K562 (cell line): ENCODE measurements around the gene IFI30. TPM values are rescaled to one million over a fixed set of nuclear protein-coding genes. Genes with fewer than 3 reads are reported as not detected.

ENCODE experiments used
- DIDO1 ChIP-seq: fragments of 450-650 bp; IDR thresholded peaks from 2 replicates; pipeline ENCODE4 v1.6.1; 2016; ENCODE audit warnings: low read depth, missing biosample characterization, missing genetic modification characterization
- EP300 ChIP-seq: IDR thresholded peaks from 2 replicates; pipeline ENCODE4 v1.6.1; 2012; ENCODE audit warnings: low read length, improper control_type of control experiment
- ESRRB ChIP-seq: fragments of 250-450 bp; sonication (Bioruptor Pico); IDR thresholded peaks from 2 replicates; pipeline ENCODE4 v1.5.0; 2020; ENCODE audit warnings: mild to moderate bottlenecking, moderate library complexity, borderline replicate concordance
- JUND ChIP-seq, 2 experiments: IDR thresholded peaks; 2 replicates in 1 of 2; 3 replicates in 1 of 2; pipeline ENCODE4 v1.6.1; 2011; ENCODE audit warnings: borderline replicate concordance in 2 of 2, low read depth in 2 of 2, low read length in 2 of 2, improper control_type of control experiment in 1 of 2, missing biosample characterization in 1 of 2, missing genetic modification characterization in 1 of 2, missing genetic modification reagents in 1 of 2
- MTA3 ChIP-seq: fragments of 450-650 bp; formaldehyde crosslinking; IDR thresholded peaks from 2 replicates; pipeline ENCODE4 v1.6.1; 2017; ENCODE audit warnings: mild to moderate bottlenecking, borderline replicate concordance
- NRF1 ChIP-seq, 2 experiments: fragments of 450-650 bp; IDR thresholded peaks in 1 of 2; conservative IDR thresholded peaks in 1 of 2; 2 replicates each; pipeline ENCODE4 v1.6.1; 2014; ENCODE audit warnings: mild to moderate bottlenecking in 2 of 2
- RAD51 ChIP-seq: fragments of 450-650 bp; IDR thresholded peaks from 2 replicates; pipeline ENCODE4 v1.7.1; 2016; ENCODE audit warnings: low read depth, mild to moderate bottlenecking, borderline replicate concordance
- RBFOX2 ChIP-seq: fragments of 200-400 bp; formaldehyde crosslinking; IDR thresholded peaks from 2 replicates; pipeline ENCODE4 v1.6.1; 2017; ENCODE audit warnings: low read depth, mild to moderate bottlenecking, low read length, moderate library complexity
- TRIM24 ChIP-seq, 2 experiments: fragments of 450-650 bp; IDR thresholded peaks; 2 replicates each; pipeline ENCODE4 v1.6.1; 2016
- XRCC3 ChIP-seq: fragments of 450-650 bp; IDR thresholded peaks from 2 replicates; pipeline ENCODE4 v1.6.1; 2017; ENCODE audit warnings: mild to moderate bottlenecking, moderate library complexity
- ZNF316 ChIP-seq: fragments of 450-650 bp; IDR thresholded peaks from 2 replicates; pipeline ENCODE4 v1.6.1; 2016
- ZNF77 ChIP-seq: fragments of 250-450 bp; sonication (Bioruptor Pico); IDR thresholded peaks from 2 replicates; pipeline ENCODE4 v1.5.0; 2020
- polyA plus RNA-seq, 8 experiments: library from polyadenylated mRNA; depleted of rRNA in 4 of 8; stranded (reverse) in 5 of 8; unstranded in 3 of 8; fragments of >200 nt; fragmentation: Nextera tagmentation in 2 of 8; fragmentation: Illumina TruSeq in 1 of 8; extraction: Ambion mirVana in 2 of 8; extraction: Trizol in 1 of 8; gene quantifications; 2 replicates each; pipeline versions ENCODE4 v1.2.1 to v1.2.3, GENCODE V29; 2011 to 2014; ENCODE audit warnings: inconsistent platforms in 1 of 8, missing spikeins in 1 of 8
- total RNA-seq, 7 experiments: library from RNA; depleted of rRNA in 6 of 7; stranded (reverse); fragments of >200 nt in 6 of 7; fragmentation: Illumina TruSeq in 2 of 7; extraction: Trizol in 2 of 7; gene quantifications; 2 replicates each; pipeline versions ENCODE4 v1.2.1 to v1.2.3, GENCODE V29; 2011 to 2021; ENCODE audit warnings: low replicate concordance in 1 of 7
- TF ChIP-seq, protein P1 (sequence below): fragments of 450-650 bp; IDR thresholded peaks from 2 replicates; pipeline ENCODE4 v1.6.1; 2016; ENCODE audit warnings: antibody characterized with exemption
- TF ChIP-seq, protein P2 (sequence below): fragments of 450-650 bp; conservative IDR thresholded peaks from 2 replicates; pipeline ENCODE4 v1.6.1; 2016; ENCODE audit warnings: missing genetic modification characterization, low read depth, mild to moderate bottlenecking, control low read depth, missing compliant biosample characterization
- TF ChIP-seq, protein P3 (sequence below): fragments of 450-650 bp; IDR thresholded peaks from 2 replicates; pipeline ENCODE4 v1.6.1; 2017; ENCODE audit warnings: antibody characterized with exemption, mild to moderate bottlenecking
- TF ChIP-seq, protein P4 (sequence below): fragments of 450-650 bp; conservative IDR thresholded peaks from 2 replicates; pipeline ENCODE4 v1.6.1; 2016; ENCODE audit warnings: missing genetic modification characterization, low read depth, mild to moderate bottlenecking, missing compliant biosample characterization, moderate library complexity

The IFI30 gene
- total and polyA plus RNA-seq, 9 of the 15 experiments (the other 6 are each of a cell fraction or from before 2014, with no cell fraction given) = 63.7 to 430 (median 109) TPM

DNA sequence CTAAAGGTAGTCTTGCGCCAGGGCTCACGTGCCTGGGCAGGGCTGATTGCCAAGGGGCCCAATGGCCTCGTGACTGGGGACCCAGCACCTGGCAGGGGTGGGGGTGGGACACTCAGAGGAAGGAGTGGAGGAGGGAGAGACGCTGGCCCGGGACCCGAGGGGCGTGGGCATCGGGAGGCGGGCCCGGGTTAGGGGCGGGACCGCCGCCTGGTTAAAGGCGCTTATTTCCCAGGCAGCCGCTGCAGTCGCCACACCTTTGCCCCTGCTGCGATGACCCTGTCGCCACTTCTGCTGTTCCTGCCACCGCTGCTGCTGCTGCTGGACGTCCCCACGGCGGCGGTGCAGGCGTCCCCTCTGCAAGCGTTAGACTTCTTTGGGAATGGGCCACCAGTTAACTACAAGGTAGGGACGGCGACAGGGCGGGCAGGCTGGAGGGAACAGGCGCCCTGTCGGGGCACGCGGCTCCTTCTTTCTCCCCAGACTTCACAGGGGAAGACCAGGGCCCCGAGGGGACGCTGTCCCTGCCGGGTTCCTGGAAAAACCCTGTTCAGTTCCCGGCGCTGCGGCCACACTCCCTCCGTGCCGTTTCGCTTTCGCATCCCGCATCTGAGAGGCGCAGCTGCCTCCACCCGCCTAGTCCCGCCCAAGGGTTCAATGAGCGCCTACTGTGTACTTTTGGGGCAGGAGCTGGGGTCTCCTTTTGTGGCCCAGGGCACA is at the start of gene IFI30 (continued):
- TF ChIP-seq, protein P1, sequence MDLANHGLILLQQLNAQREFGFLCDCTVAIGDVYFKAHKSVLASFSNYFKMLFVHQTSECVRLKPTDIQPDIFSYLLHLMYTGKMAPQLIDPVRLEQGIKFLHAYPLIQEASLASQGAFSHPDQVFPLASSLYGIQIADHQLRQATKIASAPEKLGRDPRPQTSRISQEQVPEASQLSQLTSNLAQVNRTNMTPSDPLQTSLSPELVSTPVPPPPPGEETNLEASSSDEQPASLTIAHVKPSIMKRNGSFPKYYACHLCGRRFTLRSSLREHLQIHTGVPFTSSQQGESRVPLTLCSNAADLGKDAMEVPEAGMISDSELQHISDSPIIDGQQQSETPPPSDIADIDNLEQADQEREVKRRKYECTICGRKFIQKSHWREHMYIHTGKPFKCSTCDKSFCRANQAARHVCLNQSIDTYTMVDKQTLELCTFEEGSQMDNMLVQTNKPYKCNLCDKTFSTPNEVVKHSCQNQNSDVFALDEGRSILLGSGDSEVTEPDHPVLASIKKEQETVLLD = 0 out of 2 replicates have a peak, but pooled peaks have one; percentile 54
- TF ChIP-seq ZNF77 (CRISPR knock-in tag) = no peak
- TF ChIP-seq RAD51 = peak; percentile 51; the same call in 1 of the 2 replicates
- peak; percentile 18 to 34; a peak in 1 of 4 replicates for TF ChIP-seq NRF1 (conservative IDR thresholded peaks at IDR 0.05 in 1 of 2, IDR thresholded peaks at IDR 0.05 in 1 of 2)
- no peak for TF ChIP-seq XRCC3
- peak; percentile 92 for TF ChIP-seq RBFOX2
- TF ChIP-seq TRIM24 (IDR thresholded peaks at IDR 0.05) = 0 out of 4 replicates have a peak, but pooled peaks of 1 of the 2 experiments have one; percentile 28
- TF ChIP-seq ESRRB (CRISPR knock-in tag) = no peak
- TF ChIP-seq JUND (IDR thresholded peaks at IDR 0.05; ENCODE audit: borderline replicate concordance, low read depth, low read length) = 0 out of 2 replicates have a peak, but pooled peaks have one; percentile 5
- no peak for TF ChIP-seq JUND (tag; IDR thresholded peaks at IDR 0.05; ENCODE audit: borderline replicate concordance, low read depth, low read length)
- TF ChIP-seq, protein P2, sequence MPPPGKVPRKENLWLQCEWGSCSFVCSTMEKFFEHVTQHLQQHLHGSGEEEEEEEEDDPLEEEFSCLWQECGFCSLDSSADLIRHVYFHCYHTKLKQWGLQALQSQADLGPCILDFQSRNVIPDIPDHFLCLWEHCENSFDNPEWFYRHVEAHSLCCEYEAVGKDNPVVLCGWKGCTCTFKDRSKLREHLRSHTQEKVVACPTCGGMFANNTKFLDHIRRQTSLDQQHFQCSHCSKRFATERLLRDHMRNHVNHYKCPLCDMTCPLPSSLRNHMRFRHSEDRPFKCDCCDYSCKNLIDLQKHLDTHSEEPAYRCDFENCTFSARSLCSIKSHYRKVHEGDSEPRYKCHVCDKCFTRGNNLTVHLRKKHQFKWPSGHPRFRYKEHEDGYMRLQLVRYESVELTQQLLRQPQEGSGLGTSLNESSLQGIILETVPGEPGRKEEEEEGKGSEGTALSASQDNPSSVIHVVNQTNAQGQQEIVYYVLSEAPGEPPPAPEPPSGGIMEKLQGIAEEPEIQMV (tag) = no peak
- TF ChIP-seq DIDO1 = no peak
- TF ChIP-seq, protein P3, sequence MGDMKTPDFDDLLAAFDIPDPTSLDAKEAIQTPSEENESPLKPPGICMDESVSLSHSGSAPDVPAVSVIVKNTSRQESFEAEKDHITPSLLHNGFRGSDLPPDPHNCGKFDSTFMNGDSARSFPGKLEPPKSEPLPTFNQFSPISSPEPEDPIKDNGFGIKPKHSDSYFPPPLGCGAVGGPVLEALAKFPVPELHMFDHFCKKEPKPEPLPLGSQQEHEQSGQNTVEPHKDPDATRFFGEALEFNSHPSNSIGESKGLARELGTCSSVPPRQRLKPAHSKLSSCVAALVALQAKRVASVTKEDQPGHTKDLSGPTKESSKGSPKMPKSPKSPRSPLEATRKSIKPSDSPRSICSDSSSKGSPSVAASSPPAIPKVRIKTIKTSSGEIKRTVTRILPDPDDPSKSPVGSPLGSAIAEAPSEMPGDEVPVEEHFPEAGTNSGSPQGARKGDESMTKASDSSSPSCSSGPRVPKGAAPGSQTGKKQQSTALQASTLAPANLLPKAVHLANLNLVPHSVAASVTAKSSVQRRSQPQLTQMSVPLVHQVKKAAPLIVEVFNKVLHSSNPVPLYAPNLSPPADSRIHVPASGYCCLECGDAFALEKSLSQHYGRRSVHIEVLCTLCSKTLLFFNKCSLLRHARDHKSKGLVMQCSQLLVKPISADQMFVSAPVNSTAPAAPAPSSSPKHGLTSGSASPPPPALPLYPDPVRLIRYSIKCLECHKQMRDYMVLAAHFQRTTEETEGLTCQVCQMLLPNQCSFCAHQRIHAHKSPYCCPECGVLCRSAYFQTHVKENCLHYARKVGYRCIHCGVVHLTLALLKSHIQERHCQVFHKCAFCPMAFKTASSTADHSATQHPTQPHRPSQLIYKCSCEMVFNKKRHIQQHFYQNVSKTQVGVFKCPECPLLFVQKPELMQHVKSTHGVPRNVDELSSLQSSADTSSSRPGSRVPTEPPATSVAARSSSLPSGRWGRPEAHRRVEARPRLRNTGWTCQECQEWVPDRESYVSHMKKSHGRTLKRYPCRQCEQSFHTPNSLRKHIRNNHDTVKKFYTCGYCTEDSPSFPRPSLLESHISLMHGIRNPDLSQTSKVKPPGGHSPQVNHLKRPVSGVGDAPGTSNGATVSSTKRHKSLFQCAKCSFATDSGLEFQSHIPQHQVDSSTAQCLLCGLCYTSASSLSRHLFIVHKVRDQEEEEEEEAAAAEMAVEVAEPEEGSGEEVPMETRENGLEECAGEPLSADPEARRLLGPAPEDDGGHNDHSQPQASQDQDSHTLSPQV = 0 out of 2 replicates have a peak, but pooled peaks have one; percentile 39
- TF ChIP-seq, protein P4, sequence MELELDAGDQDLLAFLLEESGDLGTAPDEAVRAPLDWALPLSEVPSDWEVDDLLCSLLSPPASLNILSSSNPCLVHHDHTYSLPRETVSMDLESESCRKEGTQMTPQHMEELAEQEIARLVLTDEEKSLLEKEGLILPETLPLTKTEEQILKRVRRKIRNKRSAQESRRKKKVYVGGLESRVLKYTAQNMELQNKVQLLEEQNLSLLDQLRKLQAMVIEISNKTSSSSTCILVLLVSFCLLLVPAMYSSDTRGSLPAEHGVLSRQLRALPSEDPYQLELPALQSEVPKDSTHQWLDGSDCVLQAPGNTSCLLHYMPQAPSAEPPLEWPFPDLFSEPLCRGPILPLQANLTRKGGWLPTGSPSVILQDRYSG (tag) = no peak
- TF ChIP-seq EP300 = 0 out of 2 replicates have a peak, but pooled peaks have one; percentile 10
- TF ChIP-seq MTA3 = peak; percentile 44; the same call in 1 of the 2 replicates
- TF ChIP-seq ZNF316 = no peak
